GM12878 (cell line): ENCODE results near the gene PEX11A. TPM values are rescaled to one million over a fixed set of nuclear protein-coding genes. Genes with fewer than 3 reads are reported as not detected.

Experiments used
- ATAC-seq: fragments of 200-7000 bp; cut with Tn5 transposase; 3 replicates; pipeline ENCODE4 v1.9.1; 2020; ENCODE audit warnings: mild to moderate bottlenecking, moderate library complexity
- BruUV-seq: library from RNA; stranded (reverse); fragments of 400-500 nt; replicated peaks from 2 replicates; lab custom pipeline; 2021; lab: Mats Ljungman, UMichigan
- CTCF ChIA-PET: fragments of 300-600 bp; sonication (Branson Sonifier 250); formaldehyde crosslinking; extraction: SDS; loops from one replicate; lab custom pipeline; 2021; ENCODE audit warnings: inconsistent platforms; lab: Yijun Ruan, JAX
- POLR2A ChIA-PET: fragments of 350-600 bp; formaldehyde crosslinking; extraction: SDS; loops from one replicate; lab custom pipeline; 2021; ENCODE audit warnings: inconsistent platforms; lab: Charles Lee
- RAD21 ChIA-PET: fragments of 300-600 bp; sonication (Branson Sonifier 250); formaldehyde crosslinking; loops from one replicate; lab custom pipeline; 2023; ENCODE audit warnings: antibody characterized with exemption; ENCODE audit not compliant: unreplicated experiment; lab: Charles Lee
- SMC1A ChIA-PET: fragments of 300-600 bp; sonication (Branson Sonifier 250); formaldehyde crosslinking; loops from one replicate; lab custom pipeline; 2023; ENCODE audit not compliant: unreplicated experiment, uncharacterized antibody; lab: Charles Lee
- DNase-seq: peaks from one replicate; pipeline ENCODE4 v3.0.0-alpha.2; 2011; ENCODE audit warnings: low read depth, low spot score
- FAIRE-seq: peaks from 3 replicates; lab custom pipeline; 2011; peaks lifted over from hg19 to GRCh38; lab: Jason Lieb, UNC
- H2AFZ ChIP-seq: 2 replicates; pipeline ENCODE4 v1.6.0; 2011; ENCODE audit warnings: low read depth, low read length, control low read depth; ENCODE audit not compliant: control insufficient read depth
- H3K27ac ChIP-seq: 2 replicates; pipeline ENCODE4 v1.5.1; 2011; ENCODE audit warnings: control low read depth; ENCODE audit not compliant: control insufficient read depth, insufficient read depth
- H3K27me3 ChIP-seq, 2 experiments: replicated peaks in 1 of 2; 2 replicates each; pipeline versions ENCODE4 v1.6.0 to v1.6.1; 2011; ENCODE audit warnings: low read length in 1 of 2; ENCODE audit not compliant: control insufficient read depth in 2 of 2, insufficient read depth in 2 of 2
- H3K36me3 ChIP-seq, 2 experiments: 2 replicates each; pipeline ENCODE4 v1.5.1; 2011; ENCODE audit warnings: low read length in 1 of 2; ENCODE audit not compliant: control insufficient read depth in 2 of 2, insufficient read depth in 2 of 2
- H3K4me1 ChIP-seq: 2 replicates; pipeline ENCODE4 v1.6.1; 2011; ENCODE audit warnings: mild to moderate bottlenecking, low read length, moderate library complexity, mixed read lengths; ENCODE audit not compliant: control insufficient read depth, insufficient read depth
- H3K4me2 ChIP-seq: 2 replicates; pipeline ENCODE4 v1.6.0; 2011; ENCODE audit warnings: control low read depth; ENCODE audit not compliant: control insufficient read depth, insufficient read depth
- H3K4me3 ChIP-seq: fragments of 200-600 bp; sonication (generic); 2 replicates; pipeline ENCODE4 v1.5.1; 2016
- H3K79me2 ChIP-seq: 2 replicates; pipeline ENCODE4 v1.6.0; 2011; ENCODE audit warnings: low read length; ENCODE audit not compliant: control insufficient read depth, insufficient read depth
- H3K9ac ChIP-seq: 2 replicates; pipeline ENCODE4 v1.8.0; 2011; ENCODE audit warnings: low read length, control low read depth, mixed read lengths; ENCODE audit not compliant: control insufficient read depth, insufficient read depth
- H3K9me3 ChIP-seq: replicated peaks from 3 replicates; pipeline ENCODE4 v1.5.1; 2011; ENCODE audit warnings: mild to moderate bottlenecking, low read length; ENCODE audit not compliant: control insufficient read depth, insufficient read depth
- H4K20me1 ChIP-seq: 2 replicates; pipeline ENCODE4 v1.6.0; 2011; ENCODE audit not compliant: control insufficient read depth, insufficient read depth
- ASH2L ChIP-seq: fragments of 300-600, 200-600 bp; sonication (generic); IDR thresholded peaks from 2 replicates; pipeline ENCODE4 v1.6.1; 2017; ENCODE audit warnings: low read depth, mild to moderate bottlenecking, borderline replicate concordance
- CBX3 ChIP-seq: fragments of 200-600 bp; sonication (generic); IDR thresholded peaks from 2 replicates; pipeline ENCODE4 v1.6.1; 2016; ENCODE audit warnings: low read depth, borderline replicate concordance
- GABPA ChIP-seq: IDR thresholded peaks from 2 replicates; pipeline ENCODE4 v1.6.1; 2014; ENCODE audit warnings: antibody characterized with exemption, low read depth, mild to moderate bottlenecking, inconsistent platforms
- KDM1A ChIP-seq: fragments of 200-600 bp; sonication (generic); IDR thresholded peaks from 2 replicates; pipeline ENCODE4 v1.6.1; 2016; ENCODE audit warnings: borderline replicate concordance
- PAX5 ChIP-seq: IDR thresholded peaks from 2 replicates; pipeline ENCODE4 v1.6.1; 2011; ENCODE audit warnings: low read depth, low read length, borderline replicate concordance
- PRDM15 ChIP-seq: fragments of 450-650 bp; formaldehyde crosslinking; IDR thresholded peaks from 2 replicates; pipeline ENCODE4 v1.4.0; 2020; ENCODE audit warnings: mild to moderate bottlenecking, moderate library complexity
- SREBF1 ChIP-seq: IDR thresholded peaks from 2 replicates; pipeline ENCODE4 v1.6.1; 2012; ENCODE audit warnings: mild to moderate bottlenecking, low read length
- STAT1 ChIP-seq: fragments of 450-650 bp; conservative IDR thresholded peaks from 2 replicates; pipeline ENCODE4 v1.6.1; 2014; ENCODE audit warnings: antibody characterized with exemption, mild to moderate bottlenecking
- SUPT20H ChIP-seq: IDR thresholded peaks from 2 replicates; pipeline ENCODE4 v1.6.1; 2011; ENCODE audit warnings: low read depth, mild to moderate bottlenecking, low read length, moderate library complexity, borderline replicate concordance; ENCODE audit not compliant: control insufficient read depth
- TBL1XR1 ChIP-seq: IDR thresholded peaks from 2 replicates; pipeline ENCODE4 v1.6.1; 2012; ENCODE audit warnings: low read depth, low read length, improper control_type of control experiment
- ZNF207 ChIP-seq: fragments of 450-650 bp; IDR thresholded peaks from 2 replicates; pipeline ENCODE4 v1.6.1; 2014; ENCODE audit warnings: antibody characterized with exemption, mild to moderate bottlenecking, borderline replicate concordance
- ZSCAN29 ChIP-seq: fragments of 450-650 bp; IDR thresholded peaks from 2 replicates; pipeline ENCODE4 v1.6.1; 2017; ENCODE audit warnings: mild to moderate bottlenecking, moderate library complexity
- WGBS: methylation state at CpG from one replicate; pipeline ENCODE4 v1.1.6; 2016; ENCODE audit warnings: low lambda C conversion rate; ENCODE audit not compliant: insufficient replicate concordance, insufficient coverage; ENCODE audit errors: missing lambda C conversion rate; 5-methylcytosine and 5-hydroxymethylcytosine counted together
- in situ Hi-C: fragments of 300-500 bp; cut with MboI; formaldehyde crosslinking; loops from 9 replicates; pipeline ENCODE4 v1.14.3; 2018; ENCODE audit warnings: mixed read lengths
- intact Hi-C: fragments of 100-400 bp; cut with micrococcal nuclease; formaldehyde crosslinking; loops from one replicate; pipeline ENCODE4 v1.14.2; 2022; ENCODE audit not compliant: unreplicated experiment
- polyA plus RNA-seq, 11 experiments: library from polyadenylated mRNA; depleted of rRNA in 4 of 11; unstranded in 6 of 11; stranded (reverse) in 5 of 11; fragments of >200 nt; fragmentation: Nextera tagmentation in 4 of 11; fragmentation: Illumina TruSeq in 1 of 11; extraction: Ambion mirVana in 4 of 11; extraction: Trizol in 1 of 11; gene quantifications; 1 replicate in 1 of 11; 2 replicates in 10 of 11; pipeline versions ENCODE4 v1.2.1 to v1.2.3, GENCODE V29; 2011 to 2016; ENCODE audit warnings: inconsistent platforms in 2 of 11, missing spikeins in 2 of 11, low read depth in 1 of 11
- total RNA-seq, 4 experiments: library from RNA; depleted of rRNA in 3 of 4; stranded (reverse); fragments of >200 nt in 3 of 4; fragmentation: Illumina TruSeq in 1 of 4; extraction: Trizol in 1 of 4; gene quantifications; 2 replicates each; pipeline versions ENCODE4 v1.2.1 to v1.2.3, GENCODE V29; 2013 to 2021
- TF ChIP-seq, protein P1 (sequence below): fragments of 450-650 bp; IDR thresholded peaks from 2 replicates; pipeline ENCODE4 v1.6.1; 2016; ENCODE audit warnings: mild to moderate bottlenecking

The PEX11A gene
- total and polyA plus RNA-seq, 10 of the 15 experiments (the other 5 are each of a cell fraction or from before 2014, with no cell fraction given), result 1.4 to 2.8 (median 2.0) TPM

- TF ChIP-seq GABPA, result no peak
- TF ChIP-seq, protein P1, sequence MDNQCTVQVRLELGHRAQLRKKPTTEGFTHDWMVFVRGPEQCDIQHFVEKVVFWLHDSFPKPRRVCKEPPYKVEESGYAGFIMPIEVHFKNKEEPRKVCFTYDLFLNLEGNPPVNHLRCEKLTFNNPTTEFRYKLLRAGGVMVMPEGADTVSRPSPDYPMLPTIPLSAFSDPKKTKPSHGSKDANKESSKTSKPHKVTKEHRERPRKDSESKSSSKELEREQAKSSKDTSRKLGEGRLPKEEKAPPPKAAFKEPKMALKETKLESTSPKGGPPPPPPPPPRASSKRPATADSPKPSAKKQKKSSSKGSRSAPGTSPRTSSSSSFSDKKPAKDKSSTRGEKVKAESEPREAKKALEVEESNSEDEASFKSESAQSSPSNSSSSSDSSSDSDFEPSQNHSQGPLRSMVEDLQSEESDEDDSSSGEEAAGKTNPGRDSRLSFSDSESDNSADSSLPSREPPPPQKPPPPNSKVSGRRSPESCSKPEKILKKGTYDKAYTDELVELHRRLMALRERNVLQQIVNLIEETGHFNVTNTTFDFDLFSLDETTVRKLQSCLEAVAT, result no peak
- no peak for TF ChIP-seq ZSCAN29
Observed at GRCh38 chr15:89673165-89673512, 17.4 kb downstream of the PEX11A start (continued).

- in situ Hi-C loops, result no loop called here
- no peak for FAIRE-seq
Observed at GRCh38 chr15:89672221-89673164, 18.1 kb downstream of the PEX11A start.

More at GRCh38 chr15:89672221-89673164, 18.1 kb downstream of the PEX11A start:
- ChIA-PET POLR2A (no interaction called here), CTCF (interaction anchor here (0.6 to 1.4 kb wide), 9 partner anchors 9 to 178 kb away, joined by 3 to 6 read pairs (median 4); no protein-coding TSS in a partner anchor), RAD21 (interaction anchor here (1.5 kb wide), 1 partner anchor 202 kb away, joined by 4 read pairs; no protein-coding TSS in a partner anchor), SMC1A (no interaction called here)
- no peak overlapping the region for H2AFZ ChIP-seq
- no TSS peak for BruUV-seq
- no peak overlapping the region for H3K4me3 ChIP-seq
- DNase-seq, result no peak
- H3K4me2 ChIP-seq, result no peak overlapping the region
- WGBS, result 47% methylated on average over 11 of the region's 12 CpGs
- no peaks in the 10 kb centered on the region for H3K36me3 ChIP-seq
- H3K27me3 ChIP-seq, result no peaks in the 10 kb centered on the region
- TF ChIP-seq ASH2L (no peak), PAX5 (no peak), STAT1 (no peak), SUPT20H (no peak), TBL1XR1 (no peak), SREBF1 (no peak), KDM1A (no peak), PRDM15 (no peak), CBX3 (no peak), ZNF207 (no peak)
- no peak; the same call in 2 of the 3 replicates for ATAC-seq
- H3K27ac ChIP-seq, result no peak overlapping the region
- no peak overlapping the region for H3K9ac ChIP-seq
- H3K79me2 ChIP-seq, result no peaks in the 10 kb centered on the region
- no peaks in the 10 kb centered on the region for H3K4me1 ChIP-seq
- no peaks in the 10 kb centered on the region for H4K20me1 ChIP-seq
- intact Hi-C loops, result no loop called here
- no peaks in the 10 kb centered on the region for H3K9me3 ChIP-seq
